DMS114 treated with DMSO at 0.1 percent for 48 hours (cell line): ENCODE results near the gene S1PR4.
"Not testable (repeated sequence)": the region's sequence is repeated elsewhere in the genome, so short reads cannot be mapped to it uniquely, and the experiment has no call there.

ENCODE experiments used
- DNase-seq: peaks from one replicate; lab custom pipeline; 2025; ENCODE audit not compliant: unreplicated experiment; lab: John Stamatoyannopoulos, UW

Gene S1PR4

GRCh38 chr19:3193256-3194105 is 14.9 kb downstream of the S1PR4 start:
- DNase-seq = no peak

GRCh38 chr19:3194106-3195087 is 15.8 kb downstream of the S1PR4 start:
- DNase-seq = no peak

GRCh38 chr19:3196064-3196932 is 17.7 kb downstream of the S1PR4 start:
- no peak for DNase-seq

- no peak for DNase-seq
Measured at GRCh38 chr19:3196933-3197205, 18.3 kb downstream of the S1PR4 start.

GRCh38 chr19:3198901-3199700 is 20.5 kb downstream of the S1PR4 start:
- DNase-seq = no peak

GRCh38 chr19:3201072-3201700 is 22.6 kb downstream of the S1PR4 start:
- DNase-seq = no peak

GRCh38 chr19:3201911-3202310 is 23.3 kb downstream of the S1PR4 start:
- no peak for DNase-seq

GRCh38 chr19:3202346-3202745 is 23.8 kb downstream of the S1PR4 start:
- no peak for DNase-seq

GRCh38 chr19:3202895-3203294 is 24.3 kb downstream of the S1PR4 start:
- DNase-seq = not testable (repeated sequence)

GRCh38 chr19:3203805-3204645 is 25.5 kb downstream of the S1PR4 start:
- no peak for DNase-seq

- DNase-seq = no peak
Measured at GRCh38 chr19:3204646-3205275, 26.2 kb downstream of the S1PR4 start.

GRCh38 chr19:3206216-3206953 is 27.8 kb downstream of the S1PR4 start:
- DNase-seq = no peak

GRCh38 chr19:3207461-3208242 is 29.1 kb downstream of the S1PR4 start:
- DNase-seq = no peak

GRCh38 chr19:3208317-3209207 is 30.0 kb downstream of the S1PR4 start:
- DNase-seq = no peak

- no peak for DNase-seq
Measured at GRCh38 chr19:3210347-3211017, 31.9 kb downstream of the S1PR4 start.
